HepG2 (cell line): ENCODE measurements around the gene ZBTB47. TPM values are rescaled to one million over a fixed set of nuclear protein-coding genes. Genes with fewer than 3 reads are reported as not detected.

ENCODE experiments used
- ATAC-seq: fragments of 200-7000 bp; cut with Tn5 transposase; 3 replicates; pipeline ENCODE4 v1.9.1; 2020; ENCODE audit warnings: mild to moderate bottlenecking, moderate library complexity
- Bru-seq: library from RNA; stranded (reverse); fragments of 400-500 nt; gene quantifications from one replicate; lab custom pipeline; 2021; lab: Mats Ljungman, UMichigan
- BruChase-seq, 2 experiments: library from RNA; stranded (reverse); fragments of 400-500 nt; gene quantifications; one replicate each; lab custom pipeline; 2021; lab: Mats Ljungman, UMichigan
- BruUV-seq: library from RNA; stranded (reverse); fragments of 400-500 nt; replicated peaks from 2 replicates; lab custom pipeline; 2021; lab: Mats Ljungman, UMichigan
- CTCF ChIA-PET: fragments of 300-600 bp; formaldehyde crosslinking; extraction: SDS; loops from one replicate; lab custom pipeline; 2021; ENCODE audit warnings: low total read pairs, inconsistent platforms, low intra/inter-chr PET ratio; lab: Yijun Ruan, JAX
- POLR2A ChIA-PET: fragments of 350-600 bp; sonication (Branson Sonifier 250); formaldehyde crosslinking; loops from one replicate; lab custom pipeline; 2020; ENCODE audit warnings: antibody characterized with exemption, inconsistent platforms; lab: Yijun Ruan, JAX
- DNase-seq: peaks from one replicate; pipeline ENCODE4 v3.0.0-alpha.2; 2015; ENCODE audit warnings: low spot score
- FAIRE-seq: peaks from 3 replicates; lab custom pipeline; 2011; peaks lifted over from hg19 to GRCh38; lab: Jason Lieb, UNC
- H2AFZ ChIP-seq: one replicate; pipeline ENCODE4 v1.6.1; 2011; ENCODE audit warnings: low read length, inconsistent platforms
- H3K27ac ChIP-seq: fragments of 300-600 bp; 3 replicates; pipeline ENCODE4 v1.8.0; 2011; ENCODE audit warnings: mixed run types, mild to moderate bottlenecking, mixed read lengths, low read length, inconsistent platforms; ENCODE audit not compliant: insufficient read depth; ENCODE audit errors: extremely low read length
- H3K27me3 ChIP-seq, 2 experiments: fragments of 200-600 bp in 1 of 2; 2 replicates in 1 of 2; 3 replicates in 1 of 2; pipeline versions ENCODE4 v1.6.0 to v1.8.0; 2011; ENCODE audit warnings: low read length in 2 of 2, mild to moderate bottlenecking in 2 of 2, moderate library complexity in 2 of 2, inconsistent platforms in 1 of 2; ENCODE audit not compliant: insufficient read depth in 2 of 2, control insufficient read depth in 1 of 2
- H3K36me3 ChIP-seq, 2 experiments: fragments of 200-600 bp in 1 of 2; replicated peaks in 1 of 2; 2 replicates in 1 of 2; 3 replicates in 1 of 2; pipeline versions ENCODE4 v1.5.1 to v1.8.0; 2011; ENCODE audit warnings: low read length in 2 of 2, inconsistent platforms in 1 of 2; ENCODE audit not compliant: insufficient read depth in 2 of 2, control insufficient read depth in 1 of 2
- H3K4me1 ChIP-seq: 2 replicates; pipeline ENCODE4 v1.5.1; 2012; ENCODE audit warnings: low read length, inconsistent platforms; ENCODE audit not compliant: insufficient read depth
- H3K4me2 ChIP-seq: 2 replicates; pipeline ENCODE4 v1.6.0; 2011; ENCODE audit warnings: low read depth, low read length, inconsistent platforms
- H3K4me3 ChIP-seq, 3 experiments: fragments of 200-600 bp in 1 of 3; sonication (generic), shearing (Covaris generic) in 1 of 3; replicated peaks in 1 of 3; 2 replicates each; pipeline ENCODE4 v1.5.1; 2011 to 2016; ENCODE audit warnings: low read length in 3 of 3, inconsistent platforms in 2 of 3, low read depth in 2 of 3, mild to moderate bottlenecking in 2 of 3, control low read depth in 1 of 3, mixed read lengths in 1 of 3; ENCODE audit not compliant: insufficient read depth in 1 of 3
- H3K79me2 ChIP-seq: one replicate; pipeline ENCODE4 v1.6.1; 2011; ENCODE audit warnings: low read length, inconsistent platforms; ENCODE audit not compliant: insufficient read depth
- H3K9ac ChIP-seq: 2 replicates; pipeline ENCODE4 v1.6.0; 2011; ENCODE audit warnings: mild to moderate bottlenecking, low read depth, low read length, inconsistent platforms; ENCODE audit not compliant: insufficient read depth
- H3K9me3 ChIP-seq: 2 replicates; pipeline ENCODE4 v1.5.1; 2012; ENCODE audit warnings: mild to moderate bottlenecking, low read length
- H4K20me1 ChIP-seq: 2 replicates; pipeline ENCODE4 v1.6.0; 2011; ENCODE audit warnings: inconsistent platforms, mild to moderate bottlenecking, low read length, moderate library complexity; ENCODE audit not compliant: insufficient read depth
- ASH2L ChIP-seq: fragments of 300-600, 200-600 bp; sonication (generic); IDR thresholded peaks from 2 replicates; pipeline ENCODE4 v1.7.0; 2017; ENCODE audit warnings: low read depth, mild to moderate bottlenecking, moderate library complexity, mixed read lengths, low read length; ENCODE audit not compliant: insufficient read length
- FOXO4 ChIP-seq: sonication (generic); formaldehyde crosslinking; conservative IDR thresholded peaks from 2 replicates; pipeline ENCODE4 v1.8.1; 2023; ENCODE audit warnings: missing genetic modification reagents
- KLF9 ChIP-seq: IDR thresholded peaks from 2 replicates; pipeline ENCODE4 v1.6.1; 2016; ENCODE audit warnings: low read depth
- SETDB1 ChIP-seq: sonication (generic); formaldehyde crosslinking; IDR thresholded peaks from 2 replicates; pipeline ENCODE4 v1.5.1; 2020; ENCODE audit warnings: missing genetic modification reagents, mild to moderate bottlenecking, borderline replicate concordance
- TBX3 ChIP-seq: fragments of 450-650 bp; IDR thresholded peaks from 2 replicates; pipeline ENCODE4 v1.6.1; 2017; ENCODE audit warnings: antibody characterized with exemption, mild to moderate bottlenecking, inconsistent platforms, borderline replicate concordance
- ZFP37 ChIP-seq: sonication (generic); formaldehyde crosslinking; IDR thresholded peaks from 2 replicates; pipeline ENCODE4 v1.4.0; 2020; ENCODE audit warnings: missing genetic modification reagents, borderline replicate concordance
- ZFX ChIP-seq: sonication (generic); formaldehyde crosslinking; IDR thresholded peaks from 2 replicates; pipeline ENCODE4 v1.4.0; 2020; ENCODE audit warnings: mild to moderate bottlenecking, low read depth, missing genetic modification reagents, moderate library complexity
- ZGPAT ChIP-seq: IDR thresholded peaks from 2 replicates; pipeline ENCODE4 v1.6.1; 2016; ENCODE audit warnings: mild to moderate bottlenecking
- ZNF501 ChIP-seq: sonication (generic); formaldehyde crosslinking; IDR thresholded peaks from 2 replicates; pipeline ENCODE4 v1.5.1; 2020; ENCODE audit warnings: mild to moderate bottlenecking, moderate library complexity, missing genetic modification reagents
- ZNF672 ChIP-seq: sonication (generic); formaldehyde crosslinking; IDR thresholded peaks from 2 replicates; pipeline ENCODE4 v1.8.1; 2022; ENCODE audit warnings: missing genetic modification reagents
- ZNF710 ChIP-seq: sonication (generic); formaldehyde crosslinking; IDR thresholded peaks from 2 replicates; pipeline ENCODE4 v1.5.0; 2020; ENCODE audit warnings: mild to moderate bottlenecking, missing genetic modification reagents, borderline replicate concordance
- WGBS: methylation state at CpG from one replicate; pipeline ENCODE4 v1.1.6; 2017; ENCODE audit warnings: low lambda C conversion rate; 5-methylcytosine and 5-hydroxymethylcytosine counted together
- in situ Hi-C: cut with HindIII; loops from 2 replicates; pipeline ENCODE4 v1.10.0; 2017; ENCODE audit warnings: low pct_unique_long_range_greater_than_20kb; ENCODE audit not compliant: extremely low pct_ligation_motif_present
- intact Hi-C: fragments of 100-400 bp; cut with micrococcal nuclease; formaldehyde crosslinking; loops from one replicate; pipeline ENCODE4 v1.10.0; 2022; ENCODE audit not compliant: unreplicated experiment
- long read RNA-seq, 2 experiments: library from RNA in 1 of 2; library from polyadenylated mRNA in 1 of 2; stranded (forward) in 1 of 2; unstranded in 1 of 2; transcript quantifications; one replicate each; pipeline ENCODE4 v2.0.0, GENCODE V29; 2019 to 2022
- polyA minus RNA-seq, 3 experiments: library from RNA; depleted of rRNA, polyadenylated mRNA; stranded (reverse); fragments of >200 nt; gene quantifications; 2 replicates each; pipeline ENCODE4 v1.2.3, GENCODE V29; 2011; ENCODE audit warnings: low replicate concordance in 1 of 3
- polyA plus RNA-seq, 8 experiments: library from polyadenylated mRNA; depleted of rRNA in 3 of 8; stranded (reverse) in 7 of 8; unstranded in 1 of 8; fragments of >200 nt; fragmentation: Illumina TruSeq in 4 of 8; extraction: Trizol in 4 of 8; gene quantifications; 2 replicates each; pipeline versions ENCODE4 v1.2.1 to v1.2.3, GENCODE V29; 2011 to 2016; ENCODE audit warnings: low read depth in 4 of 8, missing spikeins in 1 of 8, mixed read lengths in 1 of 8; ENCODE audit not compliant: insufficient read depth in 1 of 8
- total RNA-seq, 5 experiments: library from RNA; depleted of rRNA; stranded (reverse); fragments of >200 nt; fragmentation: Illumina TruSeq; extraction: Trizol; gene quantifications; 2 replicates each; pipeline ENCODE4 v1.2.3, GENCODE V29; 2016; ENCODE audit warnings: low read depth in 1 of 5

The ZBTB47 gene
- 1.4 and 3.1 TPM in 2 replicates for total RNA-seq (2016; rRNA removed; fragmentation: Illumina TruSeq; extraction: Trizol)
- total RNA-seq (2016; cell fraction: cytosol; rRNA removed; fragmentation: Illumina TruSeq; extraction: Trizol; ENCODE audit: low read depth) = 0.20 and 0.44 TPM in 2 replicates
- 1.4 and 3.1 TPM in 2 replicates for total RNA-seq (2016; cell fraction: insoluble cytoplasmic fraction; rRNA removed; fragmentation: Illumina TruSeq; extraction: Trizol)
- 1.5 and 1.6 TPM in 2 replicates for total RNA-seq (2016; cell fraction: membrane; rRNA removed; fragmentation: Illumina TruSeq; extraction: Trizol)
- 2.9 and 3.4 TPM in 2 replicates for total RNA-seq (2016; cell fraction: nucleus; rRNA removed; fragmentation: Illumina TruSeq; extraction: Trizol)
- 1.5 and 2.4 TPM in 2 replicates for polyA plus RNA-seq (2011; rRNA removed)
- polyA plus RNA-seq (2011; cell fraction: cytosol; rRNA removed) = 1.3 and 1.5 TPM in 2 replicates
- polyA plus RNA-seq (2011; cell fraction: nucleus; rRNA removed) = 5.0 and 5.4 TPM in 2 replicates
- 1.1 and 1.5 TPM in 2 replicates for polyA plus RNA-seq (2012)
- polyA plus RNA-seq (2016; cell fraction: cytosol; fragmentation: Illumina TruSeq; extraction: Trizol; ENCODE audit: low read depth) = 0.19 and 0.20 TPM in 2 replicates
- 1.4 and 1.5 TPM in 2 replicates for polyA plus RNA-seq (2016; cell fraction: insoluble cytoplasmic fraction; fragmentation: Illumina TruSeq; extraction: Trizol; ENCODE audit: low read depth)
- polyA plus RNA-seq (2016; cell fraction: membrane; fragmentation: Illumina TruSeq; extraction: Trizol; ENCODE audit: low read depth) = 0.82 and 1.3 TPM in 2 replicates
- 2.3 and 3.8 TPM in 2 replicates for polyA plus RNA-seq (2016; cell fraction: nucleus; fragmentation: Illumina TruSeq; extraction: Trizol; ENCODE audit: insufficient read depth, low read depth)
- 7.3 and 12.7 TPM in 2 replicates for polyA minus RNA-seq (2011; rRNA and poly(A)+ RNA removed; ENCODE audit: low replicate concordance)
- 1.7 and 1.8 TPM in 2 replicates for polyA minus RNA-seq (2011; cell fraction: cytosol; rRNA and poly(A)+ RNA removed)
- 4.7 and 5.2 TPM in 2 replicates for polyA minus RNA-seq (2011; cell fraction: nucleus; rRNA and poly(A)+ RNA removed)
- percentile 50 among the genes with signal in this experiment for Bru-seq, nascent RNA
- BruChase-seq, experiment 1, labeled RNA remaining after a 6-hour chase = percentile 41 among the genes with signal in this experiment
- BruChase-seq, experiment 2, labeled RNA remaining after a 2-hour chase = percentile 44 among the genes with signal in this experiment
- long read RNA-seq, experiment 1, partial matches to known transcripts = 0 of 1 reads
- long read RNA-seq, experiment 1, other reads (novel, unspliced or antisense) = 1 of 1 reads
- long read RNA-seq, experiment 2, partial matches to known transcripts = 4 of 8 reads
- long read RNA-seq, experiment 2, other reads (novel, unspliced or antisense) = 4 of 8 reads

- intact Hi-C loops = loop anchor here (5.0 kb wide), 3 partner anchors 79 to 179 kb away; no protein-coding TSS in a partner anchor
- no peak for FAIRE-seq
- Histone ChIP-seq H3K79me2 (peaks cover 7% of the 10 kb centered on the region), H2AFZ (no peak within 1 kb of the TSS), H3K9me3 (no peaks in the 10 kb centered on the region), H3K9ac (peak within 1 kb of the TSS; percentile 80), H3K4me3 (peak within 1 kb of the TSS; percentile 71 to 89 (median 83)), H4K20me1 (no peaks in the 10 kb centered on the region), H3K4me1 (peaks cover 62% of the 10 kb centered on the region), H3K4me2 (peak within 1 kb of the TSS; percentile 90), H3K27me3 (no peaks in the 10 kb centered on the region), H3K27ac (peak within 1 kb of the TSS; percentile 59), H3K36me3 (no peaks in the 10 kb centered on the region)
- ChIA-PET CTCF (no interaction called here), POLR2A (interaction anchor here (1.0 to 1.7 kb wide), 4 partner anchors 40 to 92 kb away, joined by 3 to 8 read pairs (median 4); partner anchors contain the start of genes NKTR and SS18L2)
- peak; percentile 25 for ATAC-seq
- WGBS = 0% methylated on average over 3 of the region's 31 CpGs
- no TSS peak for BruUV-seq
- DNase-seq = no peak
- in situ Hi-C loops = loop anchor here (5.0 kb wide), 1 partner anchor 94 kb away; no protein-coding TSS in a partner anchor
- TF ChIP-seq ZNF501 (CRISPR knock-in tag) = 0 out of 2 replicates have a peak, but pooled peaks have one; percentile 37
- no peak for TF ChIP-seq TBX3
- 0 out of 2 replicates have a peak, but pooled peaks have one; percentile 27 for TF ChIP-seq ZNF710 (CRISPR knock-in tag)
- peak; percentile 35 for TF ChIP-seq ASH2L
- TF ChIP-seq ZFP37 = no peak
- peak; percentile 17; the same call in 1 of the 2 replicates for TF ChIP-seq ZGPAT (CRISPR knock-in tag)
- TF ChIP-seq KLF9 (CRISPR knock-in tag) = no peak
- TF ChIP-seq ZFX (CRISPR knock-in tag) = no peak
- 0 out of 2 replicates have a peak, but pooled peaks have one; percentile 65 for TF ChIP-seq ZNF672 (CRISPR knock-in tag)
- no peak for TF ChIP-seq SETDB1
- no peak for TF ChIP-seq FOXO4 (CRISPR knock-in tag)
These were observed at the start of gene ZBTB47 for GRCh38 chr3:42653560-42654330. Gene ZBTB47, plus strand, starts transcription at chr3:42653697. Its CDS starts 4,659 bp downstream, at chr3:42658356.
